BE2C (cell line): ENCODE measurements around the gene SPTBN4.

Experiments
- DNase-seq: peaks from one replicate; pipeline ENCODE4 v3.0.0-alpha.2; 2020
- H3K27me3 ChIP-seq: fragments of 250-450 bp; sonication (Bioruptor Pico); 2 replicates; pipeline ENCODE4 v1.5.1; 2020; ENCODE audit warnings: mild to moderate bottlenecking
- H3K36me3 ChIP-seq: fragments of 250-450 bp; sonication (Bioruptor Pico); 2 replicates; pipeline ENCODE4 v1.5.1; 2020; ENCODE audit warnings: mild to moderate bottlenecking
- H3K4me1 ChIP-seq: fragments of 250-450 bp; sonication (Bioruptor Pico); 2 replicates; pipeline ENCODE4 v1.5.1; 2020
- H3K4me3 ChIP-seq: 2 replicates; pipeline ENCODE4 v1.5.1; 2011; ENCODE audit warnings: low read depth, low read length
- H3K9me3 ChIP-seq: fragments of 250-450 bp; sonication (Bioruptor Pico); 2 replicates; pipeline ENCODE4 v1.5.1; 2020
- TF ChIP-seq, protein P1 (sequence below): IDR thresholded peaks from 2 replicates; pipeline ENCODE4 v1.5.1; 2012; ENCODE audit warnings: mild to moderate bottlenecking, low read depth, low read length

SPTBN4 gene

DNA sequence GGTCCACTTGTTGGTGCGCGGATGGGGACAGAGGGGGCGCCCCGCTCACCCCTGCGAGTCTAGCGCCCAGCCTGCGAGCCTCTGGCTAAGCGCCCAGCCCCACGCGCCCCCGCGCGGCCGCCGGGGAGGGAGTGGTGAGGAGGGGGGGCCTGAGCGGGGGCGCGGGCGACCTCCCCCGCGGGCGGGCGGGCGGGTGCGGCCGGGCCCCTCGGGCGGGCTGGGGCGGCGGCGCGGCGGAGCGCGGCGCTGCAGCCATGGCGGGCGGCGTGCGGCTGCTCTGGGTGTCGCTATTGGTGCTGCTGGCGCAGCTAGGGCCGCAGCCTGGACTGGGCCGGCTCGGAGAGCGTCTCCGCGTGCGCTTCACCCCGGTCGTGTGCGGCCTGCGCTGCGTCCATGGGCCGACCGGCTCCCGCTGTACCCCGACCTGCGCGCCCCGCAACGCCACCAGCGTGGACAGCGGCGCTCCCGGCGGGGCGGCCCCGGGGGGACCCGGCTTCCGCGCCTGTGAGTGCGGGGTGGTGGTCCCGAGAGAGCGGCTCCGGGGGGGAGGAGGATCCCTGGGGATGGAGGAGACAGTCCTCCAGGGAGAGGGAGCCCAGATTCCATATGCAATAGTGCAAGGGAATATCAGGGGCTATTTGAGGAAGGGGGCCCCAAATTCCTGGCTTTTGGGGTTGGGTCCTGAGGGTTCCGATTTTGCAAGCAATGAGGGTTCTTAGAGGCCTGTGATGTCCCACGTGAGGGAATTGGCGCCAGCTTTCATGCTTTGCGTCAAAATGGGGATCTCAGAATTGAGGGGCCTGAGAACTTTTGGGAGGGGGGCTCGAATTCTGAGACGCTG, 134.6 kb downstream of the SPTBN4 start, which contains the start of gene LTBP4:
Gene LTBP4, plus strand, starts transcription at position 236 of the 841 bp plus-strand sequence. Its CDS starts 19 bp downstream, at position 255.
- H3K4me3 ChIP-seq = peak within 1 kb of the TSS; percentile 30
- peaks cover 13% of the 10 kb centered on the region for H3K4me1 ChIP-seq
- no peaks in the 10 kb centered on the region for H3K9me3 ChIP-seq
- DNase-seq = peak; percentile 57
- H3K27me3 ChIP-seq = peaks cover 49% of the 10 kb centered on the region
- TF ChIP-seq, protein P1, sequence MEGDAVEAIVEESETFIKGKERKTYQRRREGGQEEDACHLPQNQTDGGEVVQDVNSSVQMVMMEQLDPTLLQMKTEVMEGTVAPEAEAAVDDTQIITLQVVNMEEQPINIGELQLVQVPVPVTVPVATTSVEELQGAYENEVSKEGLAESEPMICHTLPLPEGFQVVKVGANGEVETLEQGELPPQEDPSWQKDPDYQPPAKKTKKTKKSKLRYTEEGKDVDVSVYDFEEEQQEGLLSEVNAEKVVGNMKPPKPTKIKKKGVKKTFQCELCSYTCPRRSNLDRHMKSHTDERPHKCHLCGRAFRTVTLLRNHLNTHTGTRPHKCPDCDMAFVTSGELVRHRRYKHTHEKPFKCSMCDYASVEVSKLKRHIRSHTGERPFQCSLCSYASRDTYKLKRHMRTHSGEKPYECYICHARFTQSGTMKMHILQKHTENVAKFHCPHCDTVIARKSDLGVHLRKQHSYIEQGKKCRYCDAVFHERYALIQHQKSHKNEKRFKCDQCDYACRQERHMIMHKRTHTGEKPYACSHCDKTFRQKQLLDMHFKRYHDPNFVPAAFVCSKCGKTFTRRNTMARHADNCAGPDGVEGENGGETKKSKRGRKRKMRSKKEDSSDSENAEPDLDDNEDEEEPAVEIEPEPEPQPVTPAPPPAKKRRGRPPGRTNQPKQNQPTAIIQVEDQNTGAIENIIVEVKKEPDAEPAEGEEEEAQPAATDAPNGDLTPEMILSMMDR = 0 out of 2 replicates have a peak, but pooled peaks have one; percentile 2
- no peaks in the 10 kb centered on the region for H3K36me3 ChIP-seq

DNA sequence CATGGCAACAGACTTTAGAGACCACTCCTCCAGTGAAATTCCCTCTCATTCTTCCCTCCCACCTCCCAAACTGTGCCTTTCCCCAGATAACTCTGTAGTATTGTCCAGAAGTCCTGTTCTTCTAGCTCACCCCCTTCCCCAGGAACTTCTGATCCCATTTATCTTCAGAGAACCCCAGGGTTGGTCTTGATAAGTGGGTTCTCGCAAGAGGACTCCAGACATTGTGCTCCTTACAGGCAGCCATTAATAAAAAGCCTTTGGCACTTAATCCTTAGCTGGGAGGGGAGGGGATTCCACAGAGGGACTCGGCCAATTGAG, 136.2 kb downstream of the SPTBN4 start:
- Histone ChIP-seq H3K4me3 (no peak overlapping the region), H3K36me3 (no peaks in the 10 kb centered on the region), H3K9me3 (no peaks in the 10 kb centered on the region), H3K27me3 (peaks cover 43% of the 10 kb centered on the region), H3K4me1 (peaks cover 10% of the 10 kb centered on the region)
- TF ChIP-seq, protein P1 = no peak
- no peak for DNase-seq

DNA sequence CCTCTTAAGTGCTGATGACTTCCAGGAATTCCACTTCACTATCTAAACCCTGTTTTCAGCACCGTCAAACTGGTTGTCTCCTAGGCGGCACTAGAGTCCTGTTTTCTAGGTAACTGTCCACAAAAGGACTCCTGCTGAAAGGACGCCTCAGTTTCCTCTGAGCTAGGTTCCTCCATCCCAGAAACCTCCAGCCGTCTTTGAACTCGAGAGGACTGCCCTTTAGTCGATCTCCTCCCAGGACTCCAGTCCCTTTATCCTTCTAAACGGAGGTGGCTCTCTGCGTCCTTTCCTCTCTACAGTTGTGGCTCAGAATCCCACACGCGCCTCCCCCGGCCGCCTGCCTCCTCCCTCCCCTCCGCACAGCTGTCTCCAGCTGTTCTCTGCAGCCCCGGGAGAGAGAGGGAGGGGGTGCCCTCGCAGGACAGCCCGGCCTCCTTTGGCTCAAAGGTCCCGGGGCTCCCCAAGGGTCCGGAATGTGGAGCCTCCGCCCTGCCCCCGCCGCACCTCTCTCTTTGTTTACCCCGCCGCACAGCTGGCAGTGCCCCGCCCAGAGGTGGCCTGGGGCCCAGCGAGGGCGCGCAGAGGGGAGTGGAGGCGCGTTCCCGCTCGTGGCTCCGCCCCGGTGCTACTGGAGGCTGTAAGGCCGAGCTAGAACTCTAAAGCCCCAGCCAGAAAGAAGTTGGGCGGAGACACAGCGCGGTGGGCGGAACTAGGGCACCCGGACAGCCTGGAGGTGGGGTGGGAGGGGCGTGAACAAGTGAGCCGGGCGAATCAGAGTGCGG, 136.8 kb downstream of the SPTBN4 start:
- TF ChIP-seq, protein P1 = no peak
- Histone ChIP-seq H3K4me3 (peak overlapping the region; percentile 39), H3K4me1 (peaks cover 7% of the 10 kb centered on the region), H3K27me3 (peaks cover 38% of the 10 kb centered on the region), H3K36me3 (no peaks in the 10 kb centered on the region), H3K9me3 (no peaks in the 10 kb centered on the region)
- peak; percentile 97 for DNase-seq

DNA sequence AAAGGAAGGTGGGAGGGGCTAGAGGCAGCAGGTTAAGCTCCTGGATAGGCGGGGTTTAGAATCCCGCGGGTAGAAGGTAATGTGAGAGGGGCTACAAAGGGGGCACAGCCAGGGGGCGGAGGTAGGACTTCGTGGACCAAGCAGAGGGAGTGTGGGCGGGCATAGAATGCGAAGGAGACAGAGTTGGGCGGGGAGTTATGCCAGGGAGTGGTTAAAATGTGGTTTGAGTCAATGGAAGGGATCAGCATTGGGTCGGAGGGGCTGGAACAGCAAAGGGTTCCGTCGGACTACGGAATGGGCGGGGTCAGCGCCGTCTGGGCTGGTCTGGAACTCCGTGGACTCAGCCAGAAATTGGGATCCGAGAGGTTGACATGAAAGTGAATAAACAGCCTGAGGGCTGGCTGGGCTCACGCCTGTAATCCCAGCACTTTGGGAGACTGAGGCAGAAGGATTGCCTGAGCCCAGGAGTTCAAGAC, 137.4 kb downstream of the SPTBN4 start:
- peak overlapping the region; percentile 39 for H3K4me3 ChIP-seq
- H3K36me3 ChIP-seq = no peaks in the 10 kb centered on the region
- H3K27me3 ChIP-seq = peaks cover 32% of the 10 kb centered on the region
- peaks cover 7% of the 10 kb centered on the region for H3K4me1 ChIP-seq
- H3K9me3 ChIP-seq = no peaks in the 10 kb centered on the region
- TF ChIP-seq, protein P1 = no peak
- no peak for DNase-seq

DNA sequence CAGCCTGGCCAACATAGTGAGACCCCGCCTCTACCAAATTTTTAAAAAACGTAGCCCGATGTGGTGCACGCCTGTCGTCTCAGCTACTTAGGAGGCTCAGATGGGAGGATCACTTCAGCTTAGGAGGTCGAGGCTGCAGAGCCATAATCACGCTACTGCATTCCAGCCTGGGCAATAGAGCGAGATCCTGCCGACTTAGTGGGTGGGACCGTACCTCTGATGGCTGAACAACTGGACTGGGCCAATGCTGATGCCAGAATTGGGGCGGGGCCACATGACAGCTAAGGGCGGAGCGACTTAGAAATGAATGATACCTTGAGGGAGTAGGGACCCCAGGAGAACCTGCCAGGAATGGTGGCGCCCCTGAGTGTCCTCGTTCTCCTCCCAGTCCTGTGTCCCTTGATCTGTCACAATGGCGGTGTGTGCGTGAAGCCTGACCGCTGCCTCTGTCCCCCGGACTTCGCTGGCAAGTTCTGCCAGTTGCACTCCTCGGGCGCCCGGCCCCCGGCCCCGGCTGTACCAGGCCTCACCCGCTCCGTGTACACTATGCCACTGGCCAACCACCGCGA, 137.9 kb downstream of the SPTBN4 start:
- H3K9me3 ChIP-seq = no peaks in the 10 kb centered on the region
- TF ChIP-seq, protein P1 = no peak
- peaks cover 7% of the 10 kb centered on the region for H3K4me1 ChIP-seq
- no peaks in the 10 kb centered on the region for H3K36me3 ChIP-seq
- H3K27me3 ChIP-seq = peaks cover 27% of the 10 kb centered on the region
- peak overlapping the region; percentile 50 for H3K4me3 ChIP-seq
- no peak for DNase-seq
